ENCODE results near the gene KATNIP. TPM values are rescaled to one million over a fixed set of nuclear protein-coding genes. Genes with fewer than 3 reads are reported as not detected.

The KATNIP gene
- total and polyA plus RNA-seq, 5 donors, result 7.0 to 13.4 (median 11.7) TPM

Other genes starting within 250 kb of the KATNIP start
- 10 to 100 TPM; 19.9 to 51.0 (median 25.7) TPM for gene IL4R, start 236.2 kb upstream of the KATNIP start, total RNA-seq
- gene IL4R, start 236.2 kb upstream of the KATNIP start, polyA plus RNA-seq, result 12.3 TPM
- gene IL21R, start 148.0 kb upstream of the KATNIP start, total RNA-seq, result 1 to 10 TPM in 2 of 4 donors, under 1 TPM in 2; 0.65 to 1.4 (median 0.98) TPM
- 0.34 TPM for gene IL21R, start 148.0 kb upstream of the KATNIP start, polyA plus RNA-seq
- gene GTF3C1, start 231 bp upstream of the KATNIP start, total RNA-seq, result 10 to 100 TPM; 49.8 to 58.6 (median 57.4) TPM
- 49.0 TPM for gene GTF3C1, start 231 bp upstream of the KATNIP start, polyA plus RNA-seq

Data from right cardiac atrium (tissue), 5 donors.